GM12878 (cell line): ENCODE measurements around the gene SLF2. TPM values are rescaled to one million over a fixed set of nuclear protein-coding genes. Genes with fewer than 3 reads are reported as not detected.

ENCODE experiments used
- ATAC-seq: fragments of 200-7000 bp; cut with Tn5 transposase; 3 replicates; pipeline ENCODE4 v1.9.1; 2020; ENCODE audit warnings: mild to moderate bottlenecking, moderate library complexity
- BruUV-seq: library from RNA; stranded (reverse); fragments of 400-500 nt; replicated peaks from 2 replicates; lab custom pipeline; 2021; lab: Mats Ljungman, UMichigan
- CTCF ChIA-PET: fragments of 300-600 bp; sonication (Branson Sonifier 250); formaldehyde crosslinking; extraction: SDS; loops from one replicate; lab custom pipeline; 2021; ENCODE audit warnings: inconsistent platforms; lab: Yijun Ruan, JAX
- POLR2A ChIA-PET: fragments of 350-600 bp; formaldehyde crosslinking; extraction: SDS; loops from one replicate; lab custom pipeline; 2021; ENCODE audit warnings: inconsistent platforms; lab: Charles Lee
- RAD21 ChIA-PET: fragments of 300-600 bp; sonication (Branson Sonifier 250); formaldehyde crosslinking; loops from one replicate; lab custom pipeline; 2023; ENCODE audit warnings: antibody characterized with exemption; ENCODE audit not compliant: unreplicated experiment; lab: Charles Lee
- SMC1A ChIA-PET: fragments of 300-600 bp; sonication (Branson Sonifier 250); formaldehyde crosslinking; loops from one replicate; lab custom pipeline; 2023; ENCODE audit not compliant: unreplicated experiment, uncharacterized antibody; lab: Charles Lee
- DNase-seq: peaks from one replicate; pipeline ENCODE4 v3.0.0-alpha.2; 2011; ENCODE audit warnings: low read depth, low spot score
- FAIRE-seq: peaks from 3 replicates; lab custom pipeline; 2011; peaks lifted over from hg19 to GRCh38; lab: Jason Lieb, UNC
- H2AFZ ChIP-seq: 2 replicates; pipeline ENCODE4 v1.6.0; 2011; ENCODE audit warnings: low read depth, low read length, control low read depth; ENCODE audit not compliant: control insufficient read depth
- H3K27ac ChIP-seq: 2 replicates; pipeline ENCODE4 v1.5.1; 2011; ENCODE audit warnings: control low read depth; ENCODE audit not compliant: control insufficient read depth, insufficient read depth
- H3K27me3 ChIP-seq, 2 experiments: replicated peaks in 1 of 2; 2 replicates each; pipeline versions ENCODE4 v1.6.0 to v1.6.1; 2011; ENCODE audit warnings: low read length in 1 of 2; ENCODE audit not compliant: control insufficient read depth in 2 of 2, insufficient read depth in 2 of 2
- H3K36me3 ChIP-seq, 2 experiments: 2 replicates each; pipeline ENCODE4 v1.5.1; 2011; ENCODE audit warnings: low read length in 1 of 2; ENCODE audit not compliant: control insufficient read depth in 2 of 2, insufficient read depth in 2 of 2
- H3K4me1 ChIP-seq: 2 replicates; pipeline ENCODE4 v1.6.1; 2011; ENCODE audit warnings: mild to moderate bottlenecking, low read length, moderate library complexity, mixed read lengths; ENCODE audit not compliant: control insufficient read depth, insufficient read depth
- H3K4me2 ChIP-seq: 2 replicates; pipeline ENCODE4 v1.6.0; 2011; ENCODE audit warnings: control low read depth; ENCODE audit not compliant: control insufficient read depth, insufficient read depth
- H3K4me3 ChIP-seq: fragments of 200-600 bp; sonication (generic); 2 replicates; pipeline ENCODE4 v1.5.1; 2016
- H3K79me2 ChIP-seq: 2 replicates; pipeline ENCODE4 v1.6.0; 2011; ENCODE audit warnings: low read length; ENCODE audit not compliant: control insufficient read depth, insufficient read depth
- H3K9ac ChIP-seq: 2 replicates; pipeline ENCODE4 v1.8.0; 2011; ENCODE audit warnings: low read length, control low read depth, mixed read lengths; ENCODE audit not compliant: control insufficient read depth, insufficient read depth
- H3K9me3 ChIP-seq: replicated peaks from 3 replicates; pipeline ENCODE4 v1.5.1; 2011; ENCODE audit warnings: mild to moderate bottlenecking, low read length; ENCODE audit not compliant: control insufficient read depth, insufficient read depth
- H4K20me1 ChIP-seq: 2 replicates; pipeline ENCODE4 v1.6.0; 2011; ENCODE audit not compliant: control insufficient read depth, insufficient read depth
- CBFB ChIP-seq: IDR thresholded peaks from 2 replicates; pipeline ENCODE4 v1.6.1; 2016; ENCODE audit warnings: antibody characterized with exemption, low read depth
- EED ChIP-seq: sonication (generic); IDR thresholded peaks from 2 replicates; pipeline ENCODE4 v1.6.1; 2016; ENCODE audit warnings: antibody characterized with exemption, low read depth
- GABPA ChIP-seq: IDR thresholded peaks from 2 replicates; pipeline ENCODE4 v1.6.1; 2014; ENCODE audit warnings: antibody characterized with exemption, low read depth, mild to moderate bottlenecking, inconsistent platforms
- GATAD2B ChIP-seq: fragments of 450-650 bp; conservative IDR thresholded peaks from 2 replicates; pipeline ENCODE4 v1.6.1; 2017; ENCODE audit warnings: low read depth, mild to moderate bottlenecking, moderate library complexity
- IRF4 ChIP-seq: IDR thresholded peaks from 2 replicates; pipeline ENCODE4 v1.6.1; 2011; ENCODE audit warnings: low read depth, low read length
- KDM1A ChIP-seq: fragments of 200-600 bp; sonication (generic); IDR thresholded peaks from 2 replicates; pipeline ENCODE4 v1.6.1; 2016; ENCODE audit warnings: borderline replicate concordance
- MTA2 ChIP-seq: fragments of 450-650 bp; IDR thresholded peaks from 2 replicates; pipeline ENCODE4 v1.6.1; 2016; ENCODE audit warnings: low read depth, mild to moderate bottlenecking, moderate library complexity
- NFYB ChIP-seq: IDR thresholded peaks from 2 replicates; pipeline ENCODE4 v1.6.1; 2011; ENCODE audit warnings: low read depth, mild to moderate bottlenecking, low read length, improper control_type of control experiment, moderate library complexity; ENCODE audit not compliant: insufficient read depth
- NR2C2 ChIP-seq: IDR thresholded peaks from 2 replicates; pipeline ENCODE4 v1.6.1; 2011; ENCODE audit warnings: borderline replicate concordance, low read depth; ENCODE audit not compliant: control insufficient read depth, insufficient read length
- RAD21 ChIP-seq: IDR thresholded peaks from 2 replicates; pipeline ENCODE4 v1.6.1; 2011; ENCODE audit warnings: mild to moderate bottlenecking, low read depth, low read length, moderate library complexity; ENCODE audit not compliant: insufficient read depth
- RUNX3 ChIP-seq: IDR thresholded peaks from 2 replicates; pipeline ENCODE4 v1.6.1; 2012; ENCODE audit warnings: low read length, inconsistent platforms
- SMC3 ChIP-seq: IDR thresholded peaks from 2 replicates; pipeline ENCODE4 v1.6.1; 2011; ENCODE audit warnings: low read length, improper control_type of control experiment, borderline replicate concordance
- SUPT20H ChIP-seq: IDR thresholded peaks from 2 replicates; pipeline ENCODE4 v1.6.1; 2011; ENCODE audit warnings: low read depth, mild to moderate bottlenecking, low read length, moderate library complexity, borderline replicate concordance; ENCODE audit not compliant: control insufficient read depth
- SUZ12 ChIP-seq: fragments of 200-600 bp; sonication (generic); IDR thresholded peaks from one replicate; pipeline ENCODE4 v1.6.1; 2018; ENCODE audit warnings: antibody characterized with exemption, mild to moderate bottlenecking; ENCODE audit not compliant: unreplicated experiment
- TCF3 ChIP-seq: IDR thresholded peaks from 2 replicates; pipeline ENCODE4 v1.6.1; 2012; ENCODE audit warnings: low read depth, mild to moderate bottlenecking, low read length, borderline replicate concordance; ENCODE audit not compliant: insufficient read depth
- WGBS: methylation state at CpG from one replicate; pipeline ENCODE4 v1.1.6; 2016; ENCODE audit warnings: low lambda C conversion rate; ENCODE audit not compliant: insufficient replicate concordance, insufficient coverage; ENCODE audit errors: missing lambda C conversion rate; 5-methylcytosine and 5-hydroxymethylcytosine counted together
- in situ Hi-C: fragments of 300-500 bp; cut with MboI; formaldehyde crosslinking; loops from 9 replicates; pipeline ENCODE4 v1.14.3; 2018; ENCODE audit warnings: mixed read lengths
- intact Hi-C: fragments of 100-400 bp; cut with micrococcal nuclease; formaldehyde crosslinking; loops from one replicate; pipeline ENCODE4 v1.14.2; 2022; ENCODE audit not compliant: unreplicated experiment
- polyA plus RNA-seq, 11 experiments: library from polyadenylated mRNA; depleted of rRNA in 4 of 11; unstranded in 6 of 11; stranded (reverse) in 5 of 11; fragments of >200 nt; fragmentation: Nextera tagmentation in 4 of 11; fragmentation: Illumina TruSeq in 1 of 11; extraction: Ambion mirVana in 4 of 11; extraction: Trizol in 1 of 11; gene quantifications; 1 replicate in 1 of 11; 2 replicates in 10 of 11; pipeline versions ENCODE4 v1.2.1 to v1.2.3, GENCODE V29; 2011 to 2016; ENCODE audit warnings: inconsistent platforms in 2 of 11, missing spikeins in 2 of 11, low read depth in 1 of 11
- total RNA-seq, 4 experiments: library from RNA; depleted of rRNA in 3 of 4; stranded (reverse); fragments of >200 nt in 3 of 4; fragmentation: Illumina TruSeq in 1 of 4; extraction: Trizol in 1 of 4; gene quantifications; 2 replicates each; pipeline versions ENCODE4 v1.2.1 to v1.2.3, GENCODE V29; 2013 to 2021
- TF ChIP-seq, protein P1 (sequence below): fragments of 450-650 bp; IDR thresholded peaks from 2 replicates; pipeline ENCODE4 v1.6.1; 2016; ENCODE audit warnings: mild to moderate bottlenecking, moderate library complexity, borderline replicate concordance

The SLF2 gene
- total and polyA plus RNA-seq, 10 of the 15 experiments (the other 5 are each of a cell fraction or from before 2014, with no cell fraction given), result 3.0 to 25.2 (median 17.9) TPM

DNA sequence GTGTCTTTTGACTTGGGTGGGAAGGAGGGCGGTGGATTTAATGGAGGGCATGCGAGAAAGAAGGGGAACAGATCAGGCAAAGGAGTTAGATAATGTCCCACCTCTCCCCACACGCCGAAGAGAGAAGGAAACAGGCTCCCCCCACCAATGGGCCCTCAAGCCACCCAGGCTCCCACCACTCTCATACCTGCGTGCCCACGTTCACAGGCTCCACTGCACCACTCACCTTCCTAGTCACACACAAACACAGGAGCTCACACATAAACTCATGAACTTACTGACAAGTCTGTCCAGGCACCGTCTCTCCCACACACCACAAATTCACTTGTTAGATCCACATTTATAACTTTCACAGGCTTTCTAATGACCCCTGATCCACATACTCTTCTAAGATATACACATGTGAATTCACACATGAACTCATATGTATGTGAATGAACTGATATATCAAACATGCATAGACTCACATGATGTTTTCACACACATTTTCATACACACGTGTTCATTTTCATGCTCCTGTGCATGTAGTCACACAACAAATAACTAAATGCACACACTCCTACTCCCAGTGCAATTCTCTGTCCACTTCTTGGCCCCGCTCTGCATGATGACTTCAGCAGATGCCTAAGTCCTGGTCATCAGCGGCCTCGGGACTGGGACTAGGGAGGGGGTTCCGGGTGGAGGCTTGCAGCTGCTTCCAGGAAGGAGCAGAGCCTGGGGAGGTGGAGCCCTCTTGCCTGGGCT, 88.3 kb downstream of the SLF2 start:
- 100% methylated on average over 9 of the region's 12 CpGs for WGBS
- RAD21 ChIA-PET, result interaction anchor here (4.6 kb wide), 1 partner anchor 14 kb away, joined by 26 read pairs; no protein-coding TSS in a partner anchor
- FAIRE-seq, result no peak
- TF ChIP-seq SUZ12 (no peak), MTA2 (no peak), NFYB (no peak), NR2C2 (no peak), IRF4 (no peak), GATAD2B (no peak), SUPT20H (no peak), CBFB (no peak), KDM1A (no peak), EED (no peak), SMC3 (no peak), RUNX3 (no peak), TCF3 (no peak), RAD21 (no peak), GABPA (no peak)
- TF ChIP-seq, protein P1, sequence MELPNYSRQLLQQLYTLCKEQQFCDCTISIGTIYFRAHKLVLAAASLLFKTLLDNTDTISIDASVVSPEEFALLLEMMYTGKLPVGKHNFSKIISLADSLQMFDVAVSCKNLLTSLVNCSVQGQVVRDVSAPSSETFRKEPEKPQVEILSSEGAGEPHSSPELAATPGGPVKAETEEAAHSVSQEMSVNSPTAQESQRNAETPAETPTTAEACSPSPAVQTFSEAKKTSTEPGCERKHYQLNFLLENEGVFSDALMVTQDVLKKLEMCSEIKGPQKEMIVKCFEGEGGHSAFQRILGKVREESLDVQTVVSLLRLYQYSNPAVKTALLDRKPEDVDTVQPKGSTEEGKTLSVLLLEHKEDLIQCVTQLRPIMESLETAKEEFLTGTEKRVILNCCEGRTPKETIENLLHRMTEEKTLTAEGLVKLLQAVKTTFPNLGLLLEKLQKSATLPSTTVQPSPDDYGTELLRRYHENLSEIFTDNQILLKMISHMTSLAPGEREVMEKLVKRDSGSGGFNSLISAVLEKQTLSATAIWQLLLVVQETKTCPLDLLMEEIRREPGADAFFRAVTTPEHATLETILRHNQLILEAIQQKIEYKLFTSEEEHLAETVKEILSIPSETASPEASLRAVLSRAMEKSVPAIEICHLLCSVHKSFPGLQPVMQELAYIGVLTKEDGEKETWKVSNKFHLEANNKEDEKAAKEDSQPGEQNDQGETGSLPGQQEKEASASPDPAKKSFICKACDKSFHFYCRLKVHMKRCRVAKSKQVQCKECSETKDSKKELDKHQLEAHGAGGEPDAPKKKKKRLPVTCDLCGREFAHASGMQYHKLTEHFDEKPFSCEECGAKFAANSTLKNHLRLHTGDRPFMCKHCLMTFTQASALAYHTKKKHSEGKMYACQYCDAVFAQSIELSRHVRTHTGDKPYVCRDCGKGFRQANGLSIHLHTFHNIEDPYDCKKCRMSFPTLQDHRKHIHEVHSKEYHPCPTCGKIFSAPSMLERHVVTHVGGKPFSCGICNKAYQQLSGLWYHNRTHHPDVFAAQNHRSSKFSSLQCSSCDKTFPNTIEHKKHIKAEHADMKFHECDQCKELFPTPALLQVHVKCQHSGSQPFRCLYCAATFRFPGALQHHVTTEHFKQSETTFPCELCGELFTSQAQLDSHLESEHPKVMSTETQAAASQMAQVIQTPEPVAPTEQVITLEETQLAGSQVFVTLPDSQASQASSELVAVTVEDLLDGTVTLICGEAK, result no peak
- intact Hi-C loops (no loop called here), in situ Hi-C loops (no loop called here)
- Histone ChIP-seq H3K27ac (no peak overlapping the region), H3K4me3 (no peak overlapping the region), H2AFZ (no peak overlapping the region), H4K20me1 (no peaks in the 10 kb centered on the region), H3K9ac (no peak overlapping the region), H3K9me3 (no peaks in the 10 kb centered on the region), H3K4me2 (0 out of 2 replicates have a peak overlapping the region, but pooled peaks have one; percentile 17), H3K4me1 (peaks cover 16% of the 10 kb centered on the region), H3K27me3 (no peaks in the 10 kb centered on the region), H3K36me3 (peaks cover 0 to 2% of the 10 kb centered on the region in 2 experiments; a peak in 3 of 4 replicates), H3K79me2 (peaks cover 10% of the 10 kb centered on the region)
- ATAC-seq, result no peak
- POLR2A ChIA-PET, result no interaction called here
- DNase-seq, result no peak
- SMC1A ChIA-PET, result no interaction called here
- no TSS peak for BruUV-seq
- CTCF ChIA-PET, result interaction anchor here (2.3 to 3.7 kb wide), 2 partner anchors 10 to 13 kb away, joined by 7 to 21 read pairs; no protein-coding TSS in a partner anchor
